ENCODE measurements around the gene KRTAP1-5. TPM values are rescaled to one million over a fixed set of nuclear protein-coding genes. Genes with fewer than 3 reads are reported as not detected.

The KRTAP1-5 gene
- total RNA-seq, 2 experiments from 2014 or later: not detected

DNA sequence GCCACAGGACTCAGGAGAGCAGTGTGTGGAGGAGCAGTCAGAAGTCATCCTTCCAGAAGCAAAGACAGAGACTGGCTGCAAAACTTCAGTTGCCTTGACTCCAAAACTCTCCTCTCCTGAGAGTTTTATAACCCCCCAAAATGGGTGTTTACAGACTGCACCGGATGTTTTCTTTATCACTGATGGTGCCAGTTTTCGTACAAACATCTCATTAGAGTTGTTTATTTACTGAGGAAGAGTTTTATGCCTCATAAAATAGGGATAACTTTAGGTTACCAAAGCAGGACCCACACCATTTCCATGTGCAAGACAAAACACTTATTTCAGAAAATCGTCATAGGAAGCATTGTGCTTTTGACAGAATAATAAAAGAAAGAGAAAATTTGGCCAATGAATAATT is 42.8 kb downstream of the KRTAP1-5 start, which contains the start of gene KRT40:
TSS of gene KRT40 (minus strand) at position 101 of the 400 bp plus-strand sequence. CDS start at position 48, 53 bp downstream.
- H3K9me3 Mint-ChIP-seq: no peaks in the 10 kb centered on the region
- no peak for DNase-seq
- peaks cover 27% of the 10 kb centered on the region for H3K27me3 Mint-ChIP-seq
- ChIA-PET CTCF (no interaction called here), POLR2A (no interaction called here)
- no peak within 1 kb of the TSS for H3K27ac Mint-ChIP-seq
- no peak within 1 kb of the TSS for H3K4me3 Mint-ChIP-seq
- H3K4me1 Mint-ChIP-seq: no peaks in the 10 kb centered on the region
- no peaks in the 10 kb centered on the region for H3K36me3 Mint-ChIP-seq (ENCODE audit: low read depth)

DNA sequence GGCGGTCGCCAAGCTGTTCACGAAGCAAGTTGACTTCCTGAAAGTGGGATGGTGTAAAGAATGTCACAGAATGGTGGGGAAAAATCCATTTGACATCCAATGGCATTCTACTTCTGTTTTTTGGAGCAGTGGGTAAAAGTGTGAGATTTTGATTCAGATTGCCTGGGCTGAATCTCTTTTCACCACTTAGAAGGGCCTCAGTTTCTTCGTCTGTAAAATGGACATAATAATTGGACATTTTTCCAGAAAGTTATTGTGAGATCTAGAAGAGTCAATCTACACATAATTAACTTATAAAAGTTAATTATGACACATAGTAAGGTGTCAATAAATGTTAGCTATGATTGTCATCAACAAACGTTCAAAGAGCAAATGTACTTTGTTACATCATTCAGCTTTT is 45.9 kb downstream of the KRTAP1-5 start:
- CTCF ChIA-PET: no interaction called here
- no peaks in the 10 kb centered on the region for H3K4me1 Mint-ChIP-seq
- H3K36me3 Mint-ChIP-seq (ENCODE audit: low read depth): no peaks in the 10 kb centered on the region
- DNase-seq: no peak
- peaks cover 19% of the 10 kb centered on the region for H3K27me3 Mint-ChIP-seq
- no peak overlapping the region for H3K27ac Mint-ChIP-seq
- no peaks in the 10 kb centered on the region for H3K9me3 Mint-ChIP-seq
- POLR2A ChIA-PET: no interaction called here
- H3K4me3 Mint-ChIP-seq: no peak overlapping the region

DNA sequence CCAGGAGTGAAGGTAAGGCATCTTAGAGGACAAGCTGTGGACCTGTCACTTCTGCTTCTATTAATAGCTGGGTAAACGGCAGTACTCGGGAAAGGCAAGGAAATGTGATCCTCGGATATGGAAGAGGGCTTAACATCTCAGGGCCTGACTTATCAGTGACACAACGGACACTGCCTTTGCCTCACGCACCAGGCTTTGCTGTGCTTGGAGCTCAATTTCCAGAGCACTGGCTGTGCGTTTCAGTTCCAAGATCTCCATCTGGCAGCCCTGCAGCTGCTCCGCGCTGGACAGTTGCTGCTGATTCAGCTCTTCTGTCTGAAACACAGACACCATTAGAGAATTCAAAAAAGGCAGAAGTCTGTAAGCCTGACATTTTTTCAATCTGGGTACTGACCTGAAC is 46.4 kb downstream of the KRTAP1-5 start:
- no peak for DNase-seq
- no peaks in the 10 kb centered on the region for H3K36me3 Mint-ChIP-seq (ENCODE audit: low read depth)
- no peaks in the 10 kb centered on the region for H3K4me1 Mint-ChIP-seq
- CTCF ChIA-PET: no interaction called here
- H3K4me3 Mint-ChIP-seq: no peak overlapping the region
- POLR2A ChIA-PET: no interaction called here
- H3K9me3 Mint-ChIP-seq: no peaks in the 10 kb centered on the region
- peaks cover 17% of the 10 kb centered on the region for H3K27me3 Mint-ChIP-seq
- no peak overlapping the region for H3K27ac Mint-ChIP-seq

DNA sequence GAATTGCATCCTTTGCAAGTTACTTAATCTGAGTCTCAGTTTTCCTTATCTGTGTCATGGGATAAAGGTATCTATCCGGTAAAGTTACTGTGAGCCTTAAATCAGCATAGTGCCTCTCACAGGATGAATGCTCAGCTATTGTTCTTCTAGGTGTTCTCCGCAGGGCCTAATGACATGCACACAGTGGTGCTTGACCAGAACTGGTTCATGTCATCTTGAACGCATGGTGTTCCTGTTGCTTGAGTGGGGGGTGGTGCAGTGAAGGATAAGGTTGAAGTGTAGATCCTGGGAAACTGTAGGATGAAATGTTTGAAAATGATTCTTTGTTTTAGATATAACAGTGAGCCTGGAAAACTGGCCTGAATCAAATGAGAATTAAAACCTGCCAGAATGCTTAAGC is 46.9 kb downstream of the KRTAP1-5 start:
- DNase-seq: no peak
- H3K27me3 Mint-ChIP-seq: peaks cover 21% of the 10 kb centered on the region
- H3K27ac Mint-ChIP-seq: no peak overlapping the region
- H3K4me1 Mint-ChIP-seq: no peaks in the 10 kb centered on the region
- no peak overlapping the region for H3K4me3 Mint-ChIP-seq
- ChIA-PET POLR2A (no interaction called here), CTCF (no interaction called here)
- no peaks in the 10 kb centered on the region for H3K36me3 Mint-ChIP-seq (ENCODE audit: low read depth)
- H3K9me3 Mint-ChIP-seq: no peaks in the 10 kb centered on the region

DNA sequence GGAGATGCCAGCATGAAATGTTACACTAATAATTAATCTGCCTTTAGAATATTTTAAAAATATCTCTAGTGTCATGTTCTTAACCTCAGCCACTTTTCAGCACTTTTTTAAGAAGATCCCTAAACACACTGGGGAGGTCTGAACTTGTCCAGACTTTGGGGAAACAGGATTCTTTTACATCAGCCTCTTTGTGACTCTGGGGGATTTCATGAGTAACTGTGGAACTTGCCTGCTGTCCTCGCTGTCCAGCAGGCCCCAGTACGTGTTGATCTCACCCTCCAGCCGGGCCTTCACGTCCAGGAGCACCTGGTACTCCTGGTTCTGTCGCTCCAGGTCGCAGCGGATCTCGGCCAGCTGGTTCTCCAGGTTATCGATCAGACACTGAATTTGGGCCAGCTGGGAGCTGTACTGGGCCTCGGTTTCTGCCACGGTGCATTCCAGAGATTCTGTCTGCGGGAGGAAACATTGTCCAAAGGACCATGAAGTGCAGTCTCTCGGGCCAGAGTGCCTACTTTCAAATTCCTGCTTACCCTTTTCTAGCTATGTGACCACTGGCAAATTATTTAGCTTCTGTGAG is 48.3 kb downstream of the KRTAP1-5 start:
- Mint-ChIP-seq H3K36me3 (ENCODE audit: low read depth) (no peaks in the 10 kb centered on the region), H3K27me3 (peaks cover 16% of the 10 kb centered on the region), H3K27ac (no peak overlapping the region), H3K9me3 (no peaks in the 10 kb centered on the region), H3K4me3 (no peak overlapping the region), H3K4me1 (no peaks in the 10 kb centered on the region)
- POLR2A ChIA-PET: no interaction called here
- DNase-seq: no peak
- CTCF ChIA-PET: no interaction called here

Other genes starting within 250 kb of the KRTAP1-5 start
- not detected for gene KRT27, start 244.7 kb downstream of the KRTAP1-5 start, total RNA-seq
- not detected for gene KRT28, start 227.2 kb downstream of the KRTAP1-5 start, total RNA-seq
- gene KRT10, start 204.6 kb downstream of the KRTAP1-5 start, total RNA-seq: 10 to 100 TPM; 20.7 to 22.0 TPM
- gene KRT12, start 160.0 kb downstream of the KRTAP1-5 start, total RNA-seq: not detected
- gene KRT20, start 142.0 kb downstream of the KRTAP1-5 start, total RNA-seq: not detected
- gene KRT23, start 89.6 kb downstream of the KRTAP1-5 start, total RNA-seq: not detected
- gene KRT39, start 60.3 kb downstream of the KRTAP1-5 start, total RNA-seq: not detected
- not detected for gene KRT40, start 42.9 kb downstream of the KRTAP1-5 start, total RNA-seq
- gene KRTAP3-3, start 33.0 kb downstream of the KRTAP1-5 start, total RNA-seq: not detected
- gene KRTAP3-2, start 27.3 kb downstream of the KRTAP1-5 start, total RNA-seq: not detected
- not detected for gene KRTAP3-1, start 18.1 kb downstream of the KRTAP1-5 start, total RNA-seq
- not detected for gene KRTAP1-4, start 3.0 kb upstream of the KRTAP1-5 start, total RNA-seq
- not detected for gene KRTAP1-3, start 7.7 kb upstream of the KRTAP1-5 start, total RNA-seq
- not detected for gene KRTAP1-1, start 14.2 kb upstream of the KRTAP1-5 start, total RNA-seq
- gene KRTAP2-1, start 20.1 kb upstream of the KRTAP1-5 start, total RNA-seq: not detected
- not detected for gene KRTAP2-2, start 28.0 kb upstream of the KRTAP1-5 start, total RNA-seq
- not detected for gene KRTAP2-3, start 32.9 kb upstream of the KRTAP1-5 start, total RNA-seq
- not detected for gene KRTAP2-4, start 38.7 kb upstream of the KRTAP1-5 start, total RNA-seq
- gene KRTAP4-7, start 56.9 kb upstream of the KRTAP1-5 start, total RNA-seq: not detected
- gene KRTAP4-8, start 70.9 kb upstream of the KRTAP1-5 start, total RNA-seq: not detected
- gene KRTAP4-16, start 75.0 kb upstream of the KRTAP1-5 start, total RNA-seq: not detected
- not detected for gene KRTAP4-9, start 78.2 kb upstream of the KRTAP1-5 start, total RNA-seq
- not detected for gene KRTAP4-11, start 91.2 kb upstream of the KRTAP1-5 start, total RNA-seq
- gene KRTAP4-12, start 97.0 kb upstream of the KRTAP1-5 start, total RNA-seq: not detected
- not detected for gene KRTAP4-6, start 113.3 kb upstream of the KRTAP1-5 start, total RNA-seq
- not detected for gene KRTAP4-5, start 122.6 kb upstream of the KRTAP1-5 start, total RNA-seq
- gene KRTAP4-4, start 133.5 kb upstream of the KRTAP1-5 start, total RNA-seq: not detected
- not detected for gene KRTAP4-3, start 141.0 kb upstream of the KRTAP1-5 start, total RNA-seq
- not detected for gene KRTAP4-2, start 151.0 kb upstream of the KRTAP1-5 start, total RNA-seq
- gene KRTAP4-1, start 157.7 kb upstream of the KRTAP1-5 start, total RNA-seq: not detected
- not detected for gene KRTAP9-1, start 162.7 kb upstream of the KRTAP1-5 start, total RNA-seq
- not detected for gene KRTAP9-2, start 199.4 kb upstream of the KRTAP1-5 start, total RNA-seq
- gene KRTAP9-3, start 205.2 kb upstream of the KRTAP1-5 start, total RNA-seq: not detected
- gene KRTAP9-8, start 210.8 kb upstream of the KRTAP1-5 start, total RNA-seq: not detected
- gene KRTAP9-4, start 222.5 kb upstream of the KRTAP1-5 start, total RNA-seq: not detected
- gene KRTAP9-9, start 228.2 kb upstream of the KRTAP1-5 start, total RNA-seq: not detected
- not detected for gene KRTAP9-6, start 238.2 kb upstream of the KRTAP1-5 start, total RNA-seq
- gene KRTAP9-7, start 248.5 kb upstream of the KRTAP1-5 start, total RNA-seq: not detected

All from activated CD4-positive, alpha-beta memory T cell treated with anti-CD3 and anti-CD28 coated beads, Interleukin-2, amount 10 ng/mL, durations not matched to agents 7 days and 5 days (primary cell).